ENCODE data around the gene NCCRP1.

NCCRP1 gene

DNA sequence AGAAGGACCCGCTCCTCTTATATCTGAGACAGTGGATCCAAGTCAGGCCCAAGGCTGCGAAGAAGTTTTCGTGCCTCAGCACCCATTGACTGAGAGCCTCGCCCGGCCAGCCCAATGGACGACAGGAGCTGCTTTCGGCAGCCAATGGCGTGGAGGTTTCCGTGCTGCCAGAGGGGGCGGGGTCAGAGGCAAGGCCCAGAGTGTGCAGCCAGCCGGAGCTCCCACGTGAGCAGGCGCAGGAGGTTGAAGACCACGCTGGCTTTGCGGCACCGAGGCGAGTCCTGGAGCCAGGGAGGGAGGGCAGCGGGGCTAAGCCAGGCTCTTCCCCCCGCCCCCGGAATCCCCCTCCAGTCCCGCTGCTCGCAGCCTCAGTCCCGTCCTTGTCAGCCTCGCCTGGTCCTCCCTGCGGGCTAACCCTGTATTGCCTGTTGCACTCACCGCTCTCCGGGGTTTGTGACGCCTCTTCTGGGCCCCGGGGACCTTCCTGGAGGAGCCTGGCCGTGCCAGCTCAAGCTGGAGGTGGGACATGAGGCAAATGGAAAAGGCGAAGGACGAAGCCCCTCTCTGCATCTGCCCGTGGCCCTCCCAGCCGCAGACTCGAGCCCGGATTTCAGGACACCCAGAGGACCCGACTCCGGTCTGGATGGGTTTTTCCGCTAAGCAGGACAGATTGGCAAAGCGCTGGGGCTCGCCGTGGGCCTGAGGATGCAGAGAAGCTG is 50.3 kb downstream of the NCCRP1 start:
- no peaks in the 10 kb centered on the region for H3K9me3 ChIP-seq (ENCODE audit: control insufficient read depth, insufficient read depth, low read length)
- H4K20me1 ChIP-seq (ENCODE audit: control insufficient read depth, insufficient read depth, low read depth, low read length), result no peaks in the 10 kb centered on the region
- H3K4me3 ChIP-seq (ENCODE audit: low read length), result no peak overlapping the region
- H3K27ac ChIP-seq (ENCODE audit: low read depth, low read length), result no peak overlapping the region
- no peaks in the 10 kb centered on the region for H3F3A ChIP-seq (ENCODE audit: control insufficient read depth, insufficient read depth)
- no peak overlapping the region for H3K4me2 ChIP-seq (ENCODE audit: low read length)
- TF ChIP-seq, protein P1, sequence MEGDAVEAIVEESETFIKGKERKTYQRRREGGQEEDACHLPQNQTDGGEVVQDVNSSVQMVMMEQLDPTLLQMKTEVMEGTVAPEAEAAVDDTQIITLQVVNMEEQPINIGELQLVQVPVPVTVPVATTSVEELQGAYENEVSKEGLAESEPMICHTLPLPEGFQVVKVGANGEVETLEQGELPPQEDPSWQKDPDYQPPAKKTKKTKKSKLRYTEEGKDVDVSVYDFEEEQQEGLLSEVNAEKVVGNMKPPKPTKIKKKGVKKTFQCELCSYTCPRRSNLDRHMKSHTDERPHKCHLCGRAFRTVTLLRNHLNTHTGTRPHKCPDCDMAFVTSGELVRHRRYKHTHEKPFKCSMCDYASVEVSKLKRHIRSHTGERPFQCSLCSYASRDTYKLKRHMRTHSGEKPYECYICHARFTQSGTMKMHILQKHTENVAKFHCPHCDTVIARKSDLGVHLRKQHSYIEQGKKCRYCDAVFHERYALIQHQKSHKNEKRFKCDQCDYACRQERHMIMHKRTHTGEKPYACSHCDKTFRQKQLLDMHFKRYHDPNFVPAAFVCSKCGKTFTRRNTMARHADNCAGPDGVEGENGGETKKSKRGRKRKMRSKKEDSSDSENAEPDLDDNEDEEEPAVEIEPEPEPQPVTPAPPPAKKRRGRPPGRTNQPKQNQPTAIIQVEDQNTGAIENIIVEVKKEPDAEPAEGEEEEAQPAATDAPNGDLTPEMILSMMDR (IDR thresholded peaks at IDR 0.05; ENCODE audit: low read depth, low read length, poor library complexity, severe bottlenecking), result no peak
- no peak for TF ChIP-seq EZH2phosphoT487 (IDR thresholded peaks at IDR 0.05; ENCODE audit: borderline replicate concordance, low read length)
- H3K36me3 ChIP-seq (ENCODE audit: control insufficient read depth, low read length), result no peaks in the 10 kb centered on the region
- H3K27me3 ChIP-seq (ENCODE audit: control insufficient read depth, low read length), result no peaks in the 10 kb centered on the region
- no peaks in the 10 kb centered on the region for H3K9me2 ChIP-seq (replicated peaks; ENCODE audit: control insufficient read depth, low read length)
- H3K4me1 ChIP-seq (ENCODE audit: control insufficient read depth, low read length), result peaks cover 5% of the 10 kb centered on the region
- H3K79me2 ChIP-seq (ENCODE audit: control insufficient read depth, low read length), result no peaks in the 10 kb centered on the region

GRCh38 chr19:39247701-39248664 is 51.2 kb downstream of the NCCRP1 start:
- no peak overlapping the region for H3K27ac ChIP-seq (ENCODE audit: low read depth, low read length)
- H3K4me3 ChIP-seq (ENCODE audit: low read length), result no peak overlapping the region
- H3K27me3 ChIP-seq (ENCODE audit: control insufficient read depth, low read length), result no peaks in the 10 kb centered on the region
- no peaks in the 10 kb centered on the region for H3K9me3 ChIP-seq (ENCODE audit: control insufficient read depth, insufficient read depth, low read length)
- no peaks in the 10 kb centered on the region for H4K20me1 ChIP-seq (ENCODE audit: control insufficient read depth, insufficient read depth, low read depth, low read length)
- no peaks in the 10 kb centered on the region for H3F3A ChIP-seq (ENCODE audit: control insufficient read depth, insufficient read depth)
- H3K4me2 ChIP-seq (ENCODE audit: low read length), result no peak overlapping the region
- no peaks in the 10 kb centered on the region for H3K36me3 ChIP-seq (ENCODE audit: control insufficient read depth, low read length)
- H3K4me1 ChIP-seq (ENCODE audit: control insufficient read depth, low read length), result peaks cover 13% of the 10 kb centered on the region
- H3K9me2 ChIP-seq (replicated peaks; ENCODE audit: control insufficient read depth, low read length), result no peaks in the 10 kb centered on the region
- TF ChIP-seq, protein P1 (IDR thresholded peaks at IDR 0.05; ENCODE audit: low read depth, low read length, poor library complexity, severe bottlenecking), result no peak
- TF ChIP-seq EZH2phosphoT487 (IDR thresholded peaks at IDR 0.05; ENCODE audit: borderline replicate concordance, low read length), result no peak
- no peaks in the 10 kb centered on the region for H3K79me2 ChIP-seq (ENCODE audit: control insufficient read depth, low read length)

GRCh38 chr19:39248806-39249205 is 52.0 kb downstream of the NCCRP1 start, which contains the start of gene IFNL4:
IFNL4 (minus strand) TSS chr19:39248856.
- H4K20me1 ChIP-seq (ENCODE audit: control insufficient read depth, insufficient read depth, low read depth, low read length), result no peaks in the 10 kb centered on the region
- H3K27ac ChIP-seq (ENCODE audit: low read depth, low read length), result no peak within 1 kb of the TSS
- H3K36me3 ChIP-seq (ENCODE audit: control insufficient read depth, low read length), result no peaks in the 10 kb centered on the region
- no peaks in the 10 kb centered on the region for H3K79me2 ChIP-seq (ENCODE audit: control insufficient read depth, low read length)
- H3K4me2 ChIP-seq (ENCODE audit: low read length), result no peak within 1 kb of the TSS
- no peaks in the 10 kb centered on the region for H3K27me3 ChIP-seq (ENCODE audit: control insufficient read depth, low read length)
- H3K9me2 ChIP-seq (replicated peaks; ENCODE audit: control insufficient read depth, low read length), result no peaks in the 10 kb centered on the region
- TF ChIP-seq EZH2phosphoT487 (IDR thresholded peaks at IDR 0.05; ENCODE audit: borderline replicate concordance, low read length), result no peak
- TF ChIP-seq, protein P1 (IDR thresholded peaks at IDR 0.05; ENCODE audit: low read depth, low read length, poor library complexity, severe bottlenecking), result no peak
- H3K4me1 ChIP-seq (ENCODE audit: control insufficient read depth, low read length), result peaks cover 17% of the 10 kb centered on the region
- H3K4me3 ChIP-seq (ENCODE audit: low read length), result no peak within 1 kb of the TSS
- H3K9me3 ChIP-seq (ENCODE audit: control insufficient read depth, insufficient read depth, low read length), result no peaks in the 10 kb centered on the region
- H3F3A ChIP-seq (ENCODE audit: control insufficient read depth, insufficient read depth), result no peaks in the 10 kb centered on the region
